ENCODE measurements around the gene TAF1B. TPM values are rescaled to one million over a fixed set of nuclear protein-coding genes. Genes with fewer than 3 reads are reported as not detected.

TAF1B gene
- total RNA-seq, 1 experiment from 2014 or later = 29.9 TPM

- Histone ChIP-seq H2BK15ac (ENCODE audit: low read depth, low read length) (no peak overlapping the region), H3K27me3 (ENCODE audit: insufficient read depth, low read length) (peaks cover 11% of the 10 kb centered on the region; the same call in 1 of the 2 replicates), H3K4ac (ENCODE audit: low read depth, low read length) (no peak overlapping the region), H3T11ph (ENCODE audit: low read length) (no peak overlapping the region), H4K20me1 (ENCODE audit: control insufficient read depth, insufficient read depth, insufficient read length) (no peaks in the 10 kb centered on the region), H3K27ac (ENCODE audit: insufficient read length, low read depth, low read length) (no peak overlapping the region), H2BK120ac (ENCODE audit: low read depth, low read length, poor library complexity, severe bottlenecking) (no peak overlapping the region), H4K8ac (replicated peaks; ENCODE audit: insufficient read length, low read depth, low read length) (no peak overlapping the region), H3K4me1 (ENCODE audit: insufficient read depth, low read length) (no peaks in the 10 kb centered on the region), H3K56ac (ENCODE audit: insufficient read length, low read depth, low read length) (no peak overlapping the region), H4K91ac (ENCODE audit: insufficient read length, low read depth, low read length) (no peak overlapping the region), H2AK5ac (ENCODE audit: insufficient read length, low read length) (no peak overlapping the region), H3K23ac (ENCODE audit: insufficient read length, low read depth, low read length) (no peak overlapping the region), H2BK20ac (ENCODE audit: low read depth, low read length, poor library complexity, severe bottlenecking) (no peak overlapping the region), H2BK12ac (ENCODE audit: insufficient read length, low read depth, low read length) (no peak overlapping the region), H4K5ac (ENCODE audit: insufficient read length, low read depth, low read length) (no peak overlapping the region), H3K9me3 (ENCODE audit: control insufficient read depth, low read depth, low read length) (no peaks in the 10 kb centered on the region), H2AFZ (ENCODE audit: low read length) (no peak overlapping the region), H3K4me2 (ENCODE audit: insufficient read depth, insufficient read length, low read length) (peak overlapping the region; percentile 45), H3K14ac (ENCODE audit: insufficient read depth, low read length) (no peak overlapping the region), H3K18ac (ENCODE audit: insufficient read length, low read depth, low read length) (no peak overlapping the region), H3K79me1 (ENCODE audit: insufficient read depth, low read depth, low read length, poor library complexity, severe bottlenecking) (no peaks in the 10 kb centered on the region), H3K9ac (ENCODE audit: extremely low read depth, insufficient read length, low read length) (no peak overlapping the region), H2BK5ac (ENCODE audit: insufficient read length, low read length) (no peak overlapping the region), H3K23me2 (ENCODE audit: insufficient read length, low read depth, low read length, poor library complexity, severe bottlenecking) (peaks cover 6% of the 10 kb centered on the region), H3K79me2 (ENCODE audit: insufficient read depth, low read length) (no peaks in the 10 kb centered on the region)
- no peak overlapping the region for H3K27ac Mint-ChIP-seq
- H3K27me3 Mint-ChIP-seq (ENCODE audit: low read depth) = peaks cover 61% of the 10 kb centered on the region
- peak overlapping the region; percentile 70 to 87 for H3K4me3 Mint-ChIP-seq
- no peak for TF ChIP-seq CTCF (conservative IDR thresholded peaks at IDR 0.05)
- DNase-seq = no peak
- no peaks in the 10 kb centered on the region; a peak in 2 of 7 replicates for H3K36me3 Mint-ChIP-seq (ENCODE audit: insufficient read depth in 1 of 3, low read depth in 3 of 3)
- H3K9me3 Mint-ChIP-seq = no peaks in the 10 kb centered on the region
- WGBS (ENCODE audit: extremely low coverage, insufficient read length, low lambda C conversion rate) = no CpG with 5 or more reads among the region's 47 CpGs
- H3K4me1 Mint-ChIP-seq = peaks cover 9 to 13% of the 10 kb centered on the region in 2 experiments
Measured at GRCh38 chr2:9951272-9951521, 107.9 kb downstream of the TAF1B start.
